ENCODE data around the gene SYP. TPM values are rescaled to one million over a fixed set of nuclear protein-coding genes. Genes with fewer than 3 reads are reported as not detected.

The SYP gene
- total RNA-seq, 1 experiment from 2014 or later = not detected

GRCh38 chrX:49227726-49228125 lies 27.7 kb upstream of the SYP start:
- DNase-seq (ENCODE audit: low read depth) = no peak
- in situ Hi-C loops (cut with HindIII; ENCODE audit: low pct_unique_long_range_greater_than_20kb, low sequenced_read_pairs) = no loop called here

DNA sequence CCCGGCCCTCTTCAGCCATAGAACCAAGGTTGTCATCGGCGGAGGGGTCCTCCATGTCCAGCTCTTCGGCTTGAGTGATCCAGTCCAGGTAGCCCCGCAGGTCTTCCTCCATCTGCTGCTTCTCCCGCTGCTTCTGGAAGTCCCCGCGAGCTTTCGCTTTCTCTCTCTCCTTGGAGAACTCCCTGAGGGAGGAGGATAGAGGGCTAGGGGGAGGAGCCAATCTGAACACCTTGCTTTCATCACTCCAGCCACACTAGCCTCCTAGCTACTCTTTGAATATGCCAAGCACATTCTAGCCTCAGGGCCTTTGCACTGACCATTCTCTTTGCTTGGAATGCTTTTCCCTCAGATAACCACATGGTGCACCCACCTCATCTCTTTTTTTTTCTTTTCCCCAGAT lies 27.0 kb upstream of the SYP start:
- no peak for DNase-seq (ENCODE audit: low read depth)
- in situ Hi-C loops (cut with HindIII; ENCODE audit: low pct_unique_long_range_greater_than_20kb, low sequenced_read_pairs) = no loop called here

DNA sequence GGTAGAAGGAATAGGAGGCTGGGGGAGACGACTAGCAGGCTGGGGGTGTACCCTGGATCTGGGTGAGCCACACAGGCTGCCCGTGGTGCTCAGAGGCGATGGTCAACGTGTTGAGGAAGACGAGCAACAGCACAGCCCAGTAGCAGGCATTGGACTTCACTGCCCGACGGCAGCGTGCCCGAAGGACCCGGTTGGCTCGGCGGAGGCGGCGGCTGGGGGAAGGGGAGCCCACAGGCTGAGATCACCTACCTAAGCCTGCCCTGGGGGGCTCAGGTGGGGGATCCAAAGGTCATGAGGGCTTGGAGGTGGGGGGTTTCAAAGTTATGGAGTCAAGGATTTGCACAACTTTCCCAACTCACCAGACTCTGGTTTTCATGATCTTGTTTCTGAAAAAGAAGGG lies 25.9 kb upstream of the SYP start:
- DNase-seq (ENCODE audit: low read depth) = no peak
- in situ Hi-C loops (cut with HindIII; ENCODE audit: low pct_unique_long_range_greater_than_20kb, low sequenced_read_pairs) = no loop called here

- no peak for DNase-seq (ENCODE audit: low read depth)
- in situ Hi-C loops (cut with HindIII; ENCODE audit: low pct_unique_long_range_greater_than_20kb, low sequenced_read_pairs) = no loop called here
These were observed 21.9 kb upstream of the SYP start for GRCh38 chrX:49221868-49222267.

GRCh38 chrX:49220100-49220499 lies 20.1 kb upstream of the SYP start:
- in situ Hi-C loops (cut with HindIII; ENCODE audit: low pct_unique_long_range_greater_than_20kb, low sequenced_read_pairs) = no loop called here

GRCh38 chrX:49214996-49215526 lies 15.1 kb upstream of the SYP start:
- no peak for DNase-seq (ENCODE audit: low read depth)
- in situ Hi-C loops (cut with HindIII; ENCODE audit: low pct_unique_long_range_greater_than_20kb, low sequenced_read_pairs) = no loop called here

More at GRCh38 chrX:49220100-49220499, 20.1 kb upstream of the SYP start:
- no peak for DNase-seq (ENCODE audit: low read depth)

- DNase-seq (ENCODE audit: low read depth) = no peak
- in situ Hi-C loops (cut with HindIII; ENCODE audit: low pct_unique_long_range_greater_than_20kb, low sequenced_read_pairs) = no loop called here
These were observed 14.4 kb upstream of the SYP start for GRCh38 chrX:49214416-49214815.

DNA sequence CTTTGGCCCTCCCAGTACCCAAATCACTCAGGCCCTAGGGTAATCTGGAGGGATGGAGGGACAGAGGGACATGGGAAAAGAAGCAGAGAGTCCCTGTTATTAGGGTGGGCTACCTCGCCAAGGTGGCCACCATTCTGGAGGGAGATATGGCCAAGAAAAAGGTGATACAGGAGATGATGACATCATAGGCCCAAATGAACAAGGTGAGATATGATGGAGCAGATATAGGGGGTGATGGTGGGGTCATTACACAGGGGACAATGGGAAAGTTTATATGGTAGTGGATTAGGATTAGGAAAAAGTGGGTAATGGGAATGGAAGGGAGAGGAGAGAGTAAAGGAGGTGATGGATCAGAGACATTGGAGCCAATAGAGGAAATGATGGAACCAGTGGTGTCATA lies 12.9 kb upstream of the SYP start:
- no peak for DNase-seq (ENCODE audit: low read depth)
- in situ Hi-C loops (cut with HindIII; ENCODE audit: low pct_unique_long_range_greater_than_20kb, low sequenced_read_pairs) = no loop called here

DNA sequence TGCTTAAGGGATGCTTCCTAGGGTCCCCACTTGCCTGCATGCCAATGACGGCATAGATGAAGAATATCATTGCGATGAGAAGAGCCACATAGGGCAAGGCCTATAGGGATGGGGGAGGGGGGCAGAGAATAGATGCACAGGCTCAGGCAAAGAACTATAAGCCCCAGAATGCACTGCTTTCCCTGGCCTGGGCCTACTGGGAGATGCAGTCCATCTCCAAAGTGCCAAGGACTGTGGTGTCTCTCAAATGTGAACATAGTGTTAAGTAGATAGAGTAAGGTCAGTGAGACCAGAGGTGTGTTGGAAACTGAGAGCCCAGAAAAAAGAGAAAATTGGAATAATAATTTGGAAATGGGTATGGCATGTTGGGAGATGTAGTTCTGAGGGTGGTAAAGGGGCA lies 12.2 kb upstream of the SYP start:
- in situ Hi-C loops (cut with HindIII; ENCODE audit: low pct_unique_long_range_greater_than_20kb, low sequenced_read_pairs) = no loop called here
- DNase-seq (ENCODE audit: low read depth) = no peak

GRCh38 chrX:49211074-49211473 lies 11.1 kb upstream of the SYP start:
- DNase-seq (ENCODE audit: low read depth) = no peak
- in situ Hi-C loops (cut with HindIII; ENCODE audit: low pct_unique_long_range_greater_than_20kb, low sequenced_read_pairs) = no loop called here

- no peak for DNase-seq (ENCODE audit: low read depth)
- in situ Hi-C loops (cut with HindIII; ENCODE audit: low pct_unique_long_range_greater_than_20kb, low sequenced_read_pairs) = no loop called here
These were observed 10.4 kb upstream of the SYP start for GRCh38 chrX:49210406-49210805.

GRCh38 chrX:49209434-49210251 lies 9.7 kb upstream of the SYP start:
- in situ Hi-C loops (cut with HindIII; ENCODE audit: low pct_unique_long_range_greater_than_20kb, low sequenced_read_pairs) = no loop called here
- no peak for DNase-seq (ENCODE audit: low read depth)

- in situ Hi-C loops (cut with HindIII; ENCODE audit: low pct_unique_long_range_greater_than_20kb, low sequenced_read_pairs) = no loop called here
- no peak for DNase-seq (ENCODE audit: low read depth)
These were observed 8.4 kb upstream of the SYP start for GRCh38 chrX:49208399-49208798.

DNA sequence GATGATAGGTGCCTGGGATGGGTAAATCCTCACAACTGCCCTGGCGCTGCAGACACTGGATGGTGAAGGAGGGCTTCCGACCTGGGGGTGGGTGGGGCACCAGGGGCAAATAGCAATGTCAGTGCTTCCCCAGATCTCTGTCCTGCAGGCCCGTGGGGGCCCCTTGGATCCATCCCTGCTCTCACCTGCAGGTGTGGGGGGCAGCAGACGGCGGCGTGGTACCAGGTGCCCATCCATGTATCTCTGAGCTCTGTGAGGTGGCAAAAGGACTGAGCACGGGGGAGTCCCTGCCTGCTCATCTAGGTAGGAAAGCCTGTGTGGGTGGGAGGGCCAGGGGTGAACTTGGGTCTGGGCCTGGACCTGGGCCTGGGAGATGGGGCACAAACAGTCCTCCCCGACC lies 6.5 kb upstream of the SYP start:
- in situ Hi-C loops (cut with HindIII; ENCODE audit: low pct_unique_long_range_greater_than_20kb, low sequenced_read_pairs) = no loop called here
- DNase-seq (ENCODE audit: low read depth) = no peak

- no peak for DNase-seq (ENCODE audit: low read depth)
- in situ Hi-C loops (cut with HindIII; ENCODE audit: low pct_unique_long_range_greater_than_20kb, low sequenced_read_pairs) = no loop called here
These were observed 5.5 kb upstream of the SYP start for GRCh38 chrX:49205443-49205842.

DNA sequence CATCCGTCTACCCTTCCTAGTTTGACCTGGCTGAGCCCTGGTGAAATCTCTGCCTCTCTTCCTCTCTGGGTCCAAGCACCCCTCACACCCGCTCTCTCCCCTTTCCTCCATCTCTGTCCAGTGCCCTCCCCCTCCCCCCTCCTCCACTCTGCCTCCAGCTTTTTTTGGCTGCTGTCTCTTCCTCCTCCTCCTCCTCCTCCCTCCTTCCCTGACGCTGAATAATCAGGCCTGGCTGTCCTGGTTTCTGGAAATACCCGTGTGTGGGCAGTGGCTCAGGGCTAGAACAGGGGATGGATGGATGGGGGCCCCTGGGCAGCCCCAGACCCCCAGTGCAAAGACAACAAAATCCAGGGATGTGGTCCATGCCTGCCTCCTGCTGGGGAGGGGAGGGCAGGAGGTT lies 4.7 kb upstream of the SYP start:
- in situ Hi-C loops (cut with HindIII; ENCODE audit: low pct_unique_long_range_greater_than_20kb, low sequenced_read_pairs) = no loop called here
- no peak for DNase-seq (ENCODE audit: low read depth)

- no peak for DNase-seq (ENCODE audit: low read depth)
These were observed 4.0 kb upstream of the SYP start for GRCh38 chrX:49204017-49204416.

DNA sequence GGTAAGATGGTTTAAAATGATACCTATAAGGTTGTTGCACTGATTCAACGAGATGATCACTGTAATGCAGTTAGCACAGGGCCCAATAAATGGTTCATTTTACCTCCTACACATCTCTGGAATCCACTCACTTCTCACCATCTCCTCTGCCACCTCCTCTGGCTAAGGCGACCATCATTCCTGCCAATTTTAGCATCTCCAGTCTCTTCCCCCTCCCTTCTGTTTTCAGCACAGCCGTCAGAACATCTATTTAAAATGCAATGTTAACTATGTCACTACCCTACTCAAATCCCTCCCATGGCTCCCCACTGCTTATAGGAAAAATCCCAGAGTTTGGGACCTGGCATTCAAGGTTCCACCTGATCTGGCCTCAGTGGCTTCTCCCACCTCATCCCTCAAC lies 3.5 kb upstream of the SYP start:
- in situ Hi-C loops (cut with HindIII; ENCODE audit: low pct_unique_long_range_greater_than_20kb, low sequenced_read_pairs) = no loop called here

More at GRCh38 chrX:49204017-49204416, 4.0 kb upstream of the SYP start:
- in situ Hi-C loops (cut with HindIII; ENCODE audit: low pct_unique_long_range_greater_than_20kb, low sequenced_read_pairs) = no loop called here

DNA sequence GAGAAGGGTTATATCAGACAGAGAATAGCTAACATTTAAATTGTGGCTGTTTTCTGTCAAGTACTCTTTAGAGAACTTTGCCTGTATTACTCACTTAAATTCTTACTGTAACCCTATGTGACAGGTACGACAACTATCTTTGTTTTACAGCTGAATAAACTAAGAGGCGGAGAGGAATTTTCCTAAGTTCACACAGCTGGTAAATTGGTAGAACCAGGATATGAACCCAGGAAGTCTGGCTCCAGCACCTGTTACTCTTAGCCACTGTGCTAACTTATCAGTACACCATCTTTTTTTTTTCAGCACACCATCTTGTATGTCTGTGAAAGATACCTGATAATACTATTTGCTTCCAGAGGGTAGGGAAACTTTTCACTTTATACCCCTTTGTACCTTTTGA lies 2.0 kb upstream of the SYP start:
- no peak for DNase-seq (ENCODE audit: low read depth)
- in situ Hi-C loops (cut with HindIII; ENCODE audit: low pct_unique_long_range_greater_than_20kb, low sequenced_read_pairs) = no loop called here

More for the DNA sequence above, 3.5 kb upstream of the SYP start:
- DNase-seq (ENCODE audit: low read depth) = no peak

DNA sequence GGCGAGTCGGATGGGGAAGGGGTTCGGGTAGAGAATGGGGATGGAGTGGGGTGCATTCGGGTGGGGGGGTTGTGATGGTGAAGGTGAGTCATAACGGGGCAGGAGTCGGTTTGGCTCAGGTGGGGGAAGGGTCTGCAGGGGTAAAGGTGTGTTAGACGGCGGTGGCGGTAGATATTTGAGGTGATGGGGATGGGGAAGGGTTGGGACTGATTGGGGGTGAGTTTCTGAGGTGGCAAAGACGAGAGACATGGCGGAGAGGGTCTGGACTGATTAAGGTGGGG lies 738 bp downstream of the SYP start:
- DNase-seq (ENCODE audit: low read depth) = no peak
- in situ Hi-C loops (cut with HindIII; ENCODE audit: low pct_unique_long_range_greater_than_20kb, low sequenced_read_pairs) = no loop called here

Data from Caki2 (cell line).